ENCODE data around the gene JMJD4.

Gene JMJD4

DNA sequence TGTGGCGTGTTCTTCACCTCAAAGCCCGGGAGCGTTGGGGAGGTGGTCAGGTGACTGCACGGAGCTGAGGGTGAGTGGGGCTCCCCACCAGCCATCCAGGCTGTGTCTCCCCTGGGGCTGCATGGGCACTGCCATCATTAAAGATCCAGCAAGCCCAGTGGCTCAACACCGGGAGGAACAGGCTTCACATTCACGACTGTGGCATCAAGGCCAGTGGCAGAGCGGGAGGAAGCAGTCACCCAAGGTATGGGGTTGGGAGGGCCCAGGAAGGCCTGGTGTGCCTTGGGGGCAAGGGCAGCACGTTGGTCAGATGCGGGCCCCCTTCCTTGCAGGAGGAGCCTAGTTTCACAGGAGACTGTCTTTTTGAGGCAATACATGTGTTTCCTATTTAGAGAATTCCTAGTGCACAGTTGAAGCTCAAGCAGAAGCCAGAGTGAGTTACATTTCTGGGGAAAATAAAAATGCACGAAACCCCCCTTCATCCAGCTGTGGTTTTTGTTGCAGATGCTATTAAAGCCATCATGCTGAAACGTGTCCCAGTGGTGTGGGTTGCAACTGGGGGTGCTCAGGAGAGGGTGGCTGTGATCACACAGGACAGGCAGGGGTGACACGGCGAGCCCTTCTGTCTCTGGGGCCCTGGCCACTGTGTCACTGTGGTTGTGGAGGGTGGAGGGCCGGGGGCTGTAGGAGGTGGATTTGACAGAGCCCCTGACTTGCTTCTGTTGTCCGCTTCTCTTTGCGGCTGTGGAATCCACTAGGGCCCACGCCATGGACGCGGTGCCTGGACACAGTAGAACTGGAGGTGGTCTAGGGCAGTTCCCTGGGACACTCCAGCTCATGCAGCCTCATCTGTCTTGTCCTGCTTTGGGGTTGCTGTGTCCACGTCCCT is 34.2 kb upstream of the JMJD4 start:
- no peak overlapping the region for H3K4me3 ChIP-seq (ENCODE audit: low read depth, low read length)
- no peak for DNase-seq (ENCODE audit: low read depth)
- TF ChIP-seq, protein P1, sequence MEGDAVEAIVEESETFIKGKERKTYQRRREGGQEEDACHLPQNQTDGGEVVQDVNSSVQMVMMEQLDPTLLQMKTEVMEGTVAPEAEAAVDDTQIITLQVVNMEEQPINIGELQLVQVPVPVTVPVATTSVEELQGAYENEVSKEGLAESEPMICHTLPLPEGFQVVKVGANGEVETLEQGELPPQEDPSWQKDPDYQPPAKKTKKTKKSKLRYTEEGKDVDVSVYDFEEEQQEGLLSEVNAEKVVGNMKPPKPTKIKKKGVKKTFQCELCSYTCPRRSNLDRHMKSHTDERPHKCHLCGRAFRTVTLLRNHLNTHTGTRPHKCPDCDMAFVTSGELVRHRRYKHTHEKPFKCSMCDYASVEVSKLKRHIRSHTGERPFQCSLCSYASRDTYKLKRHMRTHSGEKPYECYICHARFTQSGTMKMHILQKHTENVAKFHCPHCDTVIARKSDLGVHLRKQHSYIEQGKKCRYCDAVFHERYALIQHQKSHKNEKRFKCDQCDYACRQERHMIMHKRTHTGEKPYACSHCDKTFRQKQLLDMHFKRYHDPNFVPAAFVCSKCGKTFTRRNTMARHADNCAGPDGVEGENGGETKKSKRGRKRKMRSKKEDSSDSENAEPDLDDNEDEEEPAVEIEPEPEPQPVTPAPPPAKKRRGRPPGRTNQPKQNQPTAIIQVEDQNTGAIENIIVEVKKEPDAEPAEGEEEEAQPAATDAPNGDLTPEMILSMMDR (IDR thresholded peaks at IDR 0.05; ENCODE audit: low read depth, low read length, missing control alignments), result no peak

DNA sequence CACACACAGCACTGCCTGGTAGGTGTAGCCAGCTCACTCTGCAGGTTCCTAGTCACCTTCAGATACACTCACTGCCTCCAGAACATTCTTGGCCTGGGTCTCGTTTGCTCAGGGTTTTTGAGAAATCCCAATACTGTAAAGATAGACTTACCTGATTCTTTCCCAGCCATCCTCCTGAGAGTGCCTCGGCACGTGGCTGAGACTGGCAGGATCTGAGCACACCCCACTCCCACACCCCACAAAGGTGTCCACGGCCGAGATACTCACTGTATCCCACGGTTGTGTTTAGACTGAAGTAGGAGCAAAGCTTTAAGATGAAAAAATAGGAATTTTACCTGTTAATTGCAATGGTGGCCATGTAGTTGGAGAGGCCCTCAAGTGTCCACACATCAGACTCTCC is 33.5 kb upstream of the JMJD4 start:
- TF ChIP-seq, protein P1 (IDR thresholded peaks at IDR 0.05; ENCODE audit: low read depth, low read length, missing control alignments), result no peak
- DNase-seq (ENCODE audit: low read depth), result no peak
- H3K4me3 ChIP-seq (ENCODE audit: low read depth, low read length), result no peak overlapping the region

DNA sequence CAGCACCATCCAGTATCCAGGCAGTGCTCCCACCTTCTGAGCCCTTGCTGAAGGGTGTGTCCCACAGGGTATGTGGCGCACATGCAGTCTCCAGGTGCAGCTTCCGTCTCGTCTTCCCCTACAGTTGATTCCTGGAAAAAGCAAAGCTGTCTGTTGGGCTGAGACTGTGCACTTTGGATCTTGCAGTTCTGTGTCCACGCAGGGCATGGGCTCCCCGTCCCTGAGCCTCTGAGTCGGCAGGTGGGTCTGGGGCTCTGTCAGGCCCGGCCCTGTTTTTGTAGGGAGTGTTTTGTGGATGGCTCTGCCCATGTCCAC is 33.0 kb upstream of the JMJD4 start:
- no peak for DNase-seq (ENCODE audit: low read depth)
- TF ChIP-seq, protein P1 (IDR thresholded peaks at IDR 0.05; ENCODE audit: low read depth, low read length, missing control alignments), result no peak
- H3K4me3 ChIP-seq (ENCODE audit: low read depth, low read length), result no peak overlapping the region

DNA sequence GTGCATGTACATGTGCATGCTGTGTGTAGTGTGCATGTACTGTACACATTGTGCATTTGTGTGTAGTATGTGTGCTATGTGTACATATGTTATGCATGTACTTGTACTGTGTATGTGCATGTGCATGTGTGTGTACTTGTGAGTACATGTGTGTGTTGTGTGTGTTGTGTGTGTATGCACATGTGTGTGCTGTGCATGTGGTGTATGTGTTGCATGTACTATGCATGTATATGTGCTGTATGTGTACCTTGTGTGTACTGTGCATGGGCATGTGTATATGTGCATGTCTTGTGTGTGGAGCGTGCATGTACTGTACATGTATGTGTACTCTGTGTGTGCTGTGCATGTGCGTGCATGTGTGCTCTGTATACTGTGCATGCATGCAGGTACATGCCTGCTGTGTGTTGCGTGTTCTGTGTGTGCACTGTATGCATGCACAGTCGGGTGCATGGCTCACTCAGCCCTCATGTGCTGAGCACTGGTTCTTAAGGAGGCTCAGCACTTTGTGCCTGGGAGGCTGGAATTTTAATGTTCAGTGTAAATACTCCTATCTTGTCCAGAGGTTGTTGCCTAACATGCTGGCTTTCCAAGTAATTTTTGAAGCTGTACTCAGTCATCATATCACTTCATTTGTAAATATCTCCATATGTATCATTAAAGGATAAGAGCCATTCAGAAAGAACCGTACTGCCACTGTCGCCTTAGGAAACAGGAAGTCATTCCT is 32.5 kb upstream of the JMJD4 start:
- no peak for DNase-seq (ENCODE audit: low read depth)
- H3K4me3 ChIP-seq (ENCODE audit: low read depth, low read length), result no peak overlapping the region
- TF ChIP-seq, protein P1 (IDR thresholded peaks at IDR 0.05; ENCODE audit: low read depth, low read length, missing control alignments), result no peak

DNA sequence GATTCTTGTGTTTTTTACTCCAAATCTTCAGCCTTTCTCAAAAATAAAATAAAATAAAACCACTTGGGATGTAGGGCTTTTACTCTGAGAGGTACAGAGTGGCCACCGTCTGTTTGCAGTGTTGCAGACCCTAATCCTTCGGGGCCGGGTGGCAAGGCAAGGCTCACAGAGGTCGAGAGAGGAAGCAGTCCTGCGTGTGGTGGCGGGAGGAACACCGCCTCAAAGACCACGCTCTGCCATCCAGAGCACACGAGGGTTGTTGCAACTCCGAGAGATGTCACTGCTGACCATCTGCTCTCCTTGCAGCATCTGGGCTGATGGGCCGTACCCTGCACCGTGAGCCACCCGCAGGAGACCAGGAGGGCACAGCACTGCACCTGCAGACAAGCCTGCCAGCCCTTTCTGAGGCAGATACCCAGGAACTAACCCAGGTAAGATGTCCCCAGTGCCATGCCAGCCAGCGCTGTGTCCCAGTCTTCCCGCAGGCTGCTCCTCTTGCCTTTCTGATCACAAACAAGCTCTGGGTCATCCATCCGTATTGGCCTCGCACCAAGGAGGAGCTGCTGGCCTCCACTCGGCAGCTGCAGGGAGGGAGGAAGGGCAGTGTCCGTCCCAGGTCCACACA is 31.7 kb upstream of the JMJD4 start:
- TF ChIP-seq, protein P1 (IDR thresholded peaks at IDR 0.05; ENCODE audit: low read depth, low read length, missing control alignments), result no peak
- no peak for DNase-seq (ENCODE audit: low read depth)

DNA sequence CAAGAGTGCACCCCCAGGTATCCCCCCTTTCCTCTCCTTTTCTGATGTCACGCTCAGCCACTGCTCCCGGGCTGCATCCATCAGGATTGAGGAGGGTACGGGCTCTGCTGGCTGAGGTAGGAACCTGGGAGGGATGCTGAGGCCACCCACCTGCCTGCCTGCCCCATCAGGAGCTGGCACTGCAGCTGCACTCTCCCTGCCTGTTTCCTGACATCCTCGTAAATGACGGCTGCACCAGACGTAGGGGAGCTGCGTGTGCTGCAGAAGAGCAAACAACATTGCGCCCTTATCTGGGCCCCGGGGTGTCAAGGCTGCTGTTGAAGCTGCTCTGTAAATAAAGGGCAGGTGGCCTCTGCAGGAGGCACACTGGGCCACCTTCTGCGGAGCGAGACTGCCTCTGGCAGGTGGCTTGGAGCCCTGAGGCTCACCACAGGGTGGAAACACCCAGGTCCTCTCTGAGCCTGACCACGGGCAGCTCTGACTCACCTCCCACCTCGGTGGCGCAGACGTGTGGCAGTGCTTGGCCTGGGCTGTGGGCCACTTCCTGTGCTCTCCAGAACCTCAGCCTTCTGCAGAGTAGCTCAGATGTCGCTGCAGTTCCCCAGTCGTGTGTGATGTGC is 31.0 kb upstream of the JMJD4 start:
- TF ChIP-seq, protein P1 (IDR thresholded peaks at IDR 0.05; ENCODE audit: low read depth, low read length, missing control alignments), result no peak
- no peak overlapping the region for H3K4me3 ChIP-seq (ENCODE audit: low read depth, low read length)
- DNase-seq (ENCODE audit: low read depth), result no peak

More for the DNA sequence above, 31.7 kb upstream of the JMJD4 start:
- H3K4me3 ChIP-seq (ENCODE audit: low read depth, low read length), result no peak overlapping the region

All from GM12864 (cell line).